Measurements from ENCODE around the gene SEC61G. TPM values are rescaled to one million over a fixed set of nuclear protein-coding genes. Genes with fewer than 3 reads are reported as not detected.

Gene SEC61G
- total RNA-seq, result 96.2 TPM
- long read RNA-seq, transcript SEC61G-201 (4 exons, 462 nt), result major isoform, 9 of 10 reads
- long read RNA-seq, partial matches to known transcripts, result 0 of 10 reads
- long read RNA-seq, other reads (novel, unspliced or antisense), result 0 of 10 reads

GRCh38 chr7:54758702-54759592, at the start of gene SEC61G:
Gene SEC61G, minus strand, starts transcription at chr7:54759211. Its CDS starts 1,623 bp downstream, at chr7:54757588.
- DNase-seq (ENCODE audit: low spot score), result peak; percentile 100

DNA sequence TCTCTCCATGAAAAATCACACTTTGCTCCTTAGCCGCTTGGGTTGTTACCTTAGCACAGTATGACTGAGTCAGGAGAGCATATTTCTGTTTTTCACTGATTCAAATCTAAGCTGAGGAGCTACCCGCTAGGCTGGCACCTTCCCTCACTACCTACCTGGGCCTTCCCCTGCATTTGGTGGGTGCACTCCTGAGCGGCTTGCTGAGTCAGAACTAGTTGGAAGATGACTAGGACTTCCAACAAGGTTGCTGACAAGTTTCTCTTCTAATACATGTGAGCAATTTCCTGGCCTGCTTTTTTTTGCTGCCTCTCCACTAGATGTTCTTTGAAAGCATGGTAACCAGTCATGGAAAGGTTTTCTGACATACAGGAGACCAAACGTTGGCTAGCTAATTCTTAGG, 43.8 kb upstream of the SEC61G start:
- no peak for DNase-seq (ENCODE audit: low spot score)

GRCh38 chr7:54802114-54802513, 43.1 kb upstream of the SEC61G start:
- DNase-seq (ENCODE audit: low spot score), result no peak

DNA sequence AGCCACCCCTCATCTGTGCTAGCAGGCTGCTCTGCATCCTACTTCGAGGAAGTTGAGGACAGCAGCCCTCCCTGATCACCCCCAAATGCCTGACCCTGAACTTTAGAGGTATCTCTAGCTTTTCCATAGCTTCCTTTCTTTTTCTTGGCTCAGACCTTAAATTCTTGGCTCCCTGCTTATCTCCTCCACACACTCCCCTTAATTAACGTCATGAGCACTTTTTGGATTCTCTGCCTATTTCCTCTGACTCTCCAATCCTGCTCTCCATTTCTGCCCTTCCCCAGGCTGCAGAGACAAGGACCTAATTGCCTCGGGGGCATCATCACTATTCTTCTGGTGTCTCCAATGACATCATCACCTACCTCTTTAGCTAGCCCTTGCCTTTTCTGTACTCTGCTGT, 40.8 kb upstream of the SEC61G start:
- no peak for DNase-seq (ENCODE audit: low spot score)

DNA sequence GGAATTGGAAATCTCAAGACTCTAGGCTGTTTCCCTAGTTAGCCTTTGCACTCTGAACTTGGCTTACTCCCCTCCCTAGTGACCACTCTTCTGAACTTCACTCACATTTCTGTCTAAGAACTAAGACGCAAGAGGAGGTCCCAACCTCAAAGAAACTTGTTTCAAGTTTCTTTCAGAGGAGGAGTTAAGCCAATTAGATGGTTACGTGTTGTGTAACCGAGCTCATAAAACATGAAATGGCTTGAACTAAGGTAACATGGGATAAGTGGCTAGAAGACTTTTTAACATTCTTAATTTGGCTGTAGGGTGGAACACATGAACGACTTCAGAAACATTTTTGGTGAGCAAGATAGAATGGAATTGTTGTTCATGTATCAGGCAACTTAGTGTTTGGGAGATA, 39.5 kb upstream of the SEC61G start:
- no peak for DNase-seq (ENCODE audit: low spot score)

DNA sequence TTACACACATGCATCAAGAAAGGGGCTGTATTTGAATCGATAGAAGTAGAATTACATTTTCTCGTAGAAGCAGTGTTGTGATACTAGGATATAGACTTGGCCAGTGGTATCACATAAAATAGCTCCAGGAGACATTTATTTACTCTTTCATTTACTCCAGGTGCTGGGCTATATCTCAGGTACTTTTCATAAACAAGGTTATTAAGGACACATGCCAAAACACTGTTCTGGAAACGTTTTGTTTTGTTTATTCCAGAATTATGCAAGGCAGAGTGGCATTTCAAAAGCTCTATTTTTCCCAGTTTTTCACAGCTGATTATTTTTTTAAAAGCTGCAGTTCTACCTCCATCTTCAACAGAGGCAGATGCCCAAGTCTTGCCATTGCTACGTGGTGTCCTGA, 37.8 kb upstream of the SEC61G start:
- DNase-seq (ENCODE audit: low spot score), result no peak

- DNase-seq (ENCODE audit: low spot score), result no peak
Measured at GRCh38 chr7:54796150-54796549, 37.1 kb upstream of the SEC61G start.

DNA sequence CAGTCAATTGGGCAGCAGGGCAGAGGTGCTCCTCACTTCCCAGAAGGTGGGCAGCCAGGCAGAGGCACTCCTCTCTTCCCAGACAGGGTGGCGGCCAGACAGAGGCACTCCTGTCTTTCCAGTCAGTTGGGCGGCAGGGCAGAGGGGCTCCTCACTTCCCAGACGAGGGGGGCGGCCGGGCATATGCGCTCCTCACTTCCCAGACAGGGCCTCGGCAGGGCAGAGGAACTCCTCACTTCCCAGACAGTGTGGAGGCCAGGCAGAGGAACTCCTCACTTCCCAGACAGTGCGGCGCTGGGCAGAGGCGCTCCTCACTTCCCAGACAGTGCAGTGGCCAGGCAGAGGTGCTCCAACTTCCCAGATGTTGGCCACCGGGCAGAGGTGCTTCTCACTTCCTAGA, 33.4 kb upstream of the SEC61G start:
- no peak for DNase-seq (ENCODE audit: low spot score)

DNA sequence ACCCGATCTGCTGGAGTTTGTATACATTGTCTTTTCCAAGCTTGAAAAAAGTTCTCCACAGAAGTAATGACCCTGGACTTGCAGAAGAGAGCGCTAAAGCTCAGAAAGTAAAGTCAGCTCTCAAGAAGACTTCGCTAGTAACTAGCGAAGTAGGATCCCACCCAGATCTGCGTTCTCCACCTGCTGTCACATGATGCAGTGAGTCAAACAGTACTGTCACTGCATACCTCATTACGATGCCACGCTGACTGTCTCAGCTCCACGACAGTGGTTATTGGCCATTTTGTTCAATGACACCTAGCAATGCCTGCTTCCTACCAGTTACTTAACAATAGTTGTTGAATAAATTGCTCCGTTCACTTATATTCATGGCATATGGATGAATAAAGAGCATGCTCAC, 29.7 kb upstream of the SEC61G start:
- DNase-seq (ENCODE audit: low spot score), result no peak

- no peak for DNase-seq (ENCODE audit: low spot score)
Measured at GRCh38 chr7:54785261-54785660, 26.2 kb upstream of the SEC61G start.

- DNase-seq (ENCODE audit: low spot score), result no peak
Measured at GRCh38 chr7:54783952-54784351, 24.9 kb upstream of the SEC61G start.

- DNase-seq (ENCODE audit: low spot score), result no peak
Measured at GRCh38 chr7:54782829-54783228, 23.8 kb upstream of the SEC61G start.

- DNase-seq (ENCODE audit: low spot score), result no peak
Measured at GRCh38 chr7:54782314-54782713, 23.3 kb upstream of the SEC61G start.

DNA sequence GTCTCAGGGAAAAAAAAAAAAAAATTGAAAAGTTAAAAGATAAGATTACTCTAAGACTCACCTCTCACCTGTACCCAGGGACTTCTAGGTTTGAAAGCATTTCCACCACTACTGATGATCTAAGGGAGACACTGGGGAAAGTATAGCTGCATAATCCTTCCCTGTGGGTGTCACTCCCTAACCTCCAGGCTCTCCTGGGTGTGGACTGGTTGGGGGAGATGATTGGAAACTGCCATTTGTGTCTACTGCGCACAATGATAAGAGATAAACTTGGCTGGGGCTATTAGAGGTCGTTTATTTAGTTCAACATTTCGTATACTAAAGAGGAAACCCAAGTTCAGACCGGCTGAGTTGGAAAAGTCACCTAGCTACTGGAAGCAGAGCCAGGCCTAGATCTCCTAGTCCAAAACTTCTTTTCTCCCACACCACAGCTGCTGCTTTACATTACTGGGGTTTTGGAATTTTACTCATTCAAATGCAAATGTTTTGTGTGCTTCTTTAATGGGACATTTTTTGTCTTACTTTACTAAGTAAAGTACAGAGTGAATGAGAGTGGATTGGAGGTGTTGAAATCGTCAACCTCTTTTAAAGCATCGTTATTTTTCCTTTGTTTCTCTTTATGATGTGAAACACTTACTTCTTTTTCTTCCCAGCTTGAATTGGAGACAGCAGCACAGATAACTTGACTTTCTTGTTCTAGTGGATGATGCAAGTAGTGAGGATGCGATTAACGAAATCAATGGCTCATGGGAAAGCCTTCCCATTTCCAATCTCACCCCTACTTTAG, 22.3 kb upstream of the SEC61G start:
- DNase-seq (ENCODE audit: low spot score), result no peak

DNA sequence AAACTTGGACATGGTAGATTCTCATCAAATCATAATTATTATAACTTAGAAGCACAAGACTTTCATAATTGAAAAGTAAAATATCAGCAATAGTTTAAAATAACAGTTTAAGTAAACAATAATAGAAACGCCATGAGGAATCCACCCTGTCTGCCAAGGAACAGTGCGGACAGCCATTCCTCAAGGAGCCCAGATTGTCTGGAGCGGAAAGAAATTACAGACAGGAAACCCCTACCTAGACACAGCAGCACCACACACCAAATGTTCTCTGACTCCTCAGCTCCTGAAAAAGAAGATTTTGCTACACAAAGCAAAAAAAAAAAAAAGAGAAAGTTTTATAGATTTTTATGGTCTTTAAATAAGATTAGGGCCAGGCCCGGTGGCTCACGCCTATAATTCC, 21.5 kb upstream of the SEC61G start:
- no peak for DNase-seq (ENCODE audit: low spot score)

DNA sequence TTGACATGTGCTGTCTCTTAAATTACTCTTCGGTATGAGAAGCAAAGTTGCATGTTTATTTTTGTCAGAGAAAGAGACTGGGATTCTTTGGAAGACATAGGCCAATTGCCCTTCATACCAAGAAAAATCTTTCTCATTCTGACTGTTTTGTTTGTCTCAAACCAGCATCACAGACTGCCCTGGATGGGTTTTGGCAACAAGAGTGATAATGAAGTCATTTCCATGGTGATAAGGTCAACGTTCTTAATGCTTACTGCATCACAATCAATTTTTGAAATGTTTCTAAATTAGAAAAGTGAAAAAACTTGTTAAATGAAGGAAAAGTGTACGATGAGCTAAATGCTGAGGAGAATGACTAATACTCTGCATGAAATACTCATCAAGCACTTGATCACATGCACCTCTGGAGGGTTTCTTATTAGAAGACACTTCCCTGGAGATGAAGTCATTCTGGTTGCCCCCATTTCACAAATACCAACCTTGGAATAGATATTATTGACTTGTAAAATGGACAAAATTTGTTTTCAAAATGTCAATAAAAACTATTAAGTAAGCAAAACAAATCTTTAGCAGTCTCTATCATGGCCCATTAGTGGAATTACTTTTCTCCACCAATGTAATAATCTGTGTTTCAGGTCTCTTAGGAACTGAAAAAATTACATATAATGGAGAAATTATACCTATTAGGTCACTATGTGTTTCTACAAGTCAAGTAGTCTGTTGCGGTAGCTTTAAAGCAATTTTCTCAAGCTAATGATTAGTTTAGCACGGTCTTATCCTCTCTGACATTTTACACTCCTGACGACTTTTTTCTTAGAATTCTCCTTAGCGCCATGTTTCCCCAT, 19.9 kb upstream of the SEC61G start:
- no peak for DNase-seq (ENCODE audit: low spot score)

GRCh38 chr7:54778166-54778565, 19.2 kb upstream of the SEC61G start:
- DNase-seq (ENCODE audit: low spot score), result no peak

DNA sequence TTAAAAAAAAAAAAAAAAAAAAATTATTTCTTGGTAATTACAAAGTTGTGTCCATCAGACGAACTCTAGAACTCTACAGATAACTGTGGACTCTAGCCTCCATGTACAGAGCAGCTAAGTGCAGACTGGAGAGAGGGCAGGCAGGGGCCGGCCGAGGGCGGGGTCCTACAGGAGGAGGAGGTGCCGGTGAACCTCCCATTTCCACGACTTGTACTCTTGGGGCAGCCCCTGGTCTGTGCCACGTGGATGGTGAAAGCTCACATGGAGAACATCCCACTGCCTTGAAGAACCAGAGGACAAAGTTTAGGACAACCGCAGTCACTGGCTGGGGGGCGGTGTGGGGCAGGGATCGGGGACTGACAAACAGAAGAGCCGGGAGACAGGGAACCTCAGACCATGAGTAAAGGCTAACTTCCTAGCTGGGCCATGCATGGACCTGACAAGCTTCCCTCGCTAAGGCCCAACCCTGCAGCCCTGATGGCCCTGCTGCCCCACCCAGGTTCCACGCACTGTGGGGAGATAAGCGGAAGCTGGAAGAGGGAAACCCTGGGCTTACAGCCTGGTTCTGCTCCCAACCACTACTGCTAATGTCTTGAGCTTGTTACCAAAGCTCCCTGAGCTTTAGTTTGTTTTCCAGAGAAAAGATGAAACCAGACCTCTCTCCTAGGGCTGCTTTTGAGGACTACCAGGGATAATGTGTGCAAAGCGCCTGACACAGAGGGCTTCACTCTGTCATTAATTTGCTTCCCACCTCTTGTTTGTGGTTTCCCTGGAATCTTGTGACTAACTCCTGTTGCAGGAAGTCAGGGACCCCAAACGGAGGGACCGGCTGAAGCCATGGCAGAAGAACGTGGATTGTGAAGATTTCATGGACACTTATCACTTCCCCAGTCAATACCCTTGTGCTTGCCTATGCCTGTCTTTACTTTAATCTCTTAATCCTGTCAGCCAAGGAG, 16.1 kb upstream of the SEC61G start:
- DNase-seq (ENCODE audit: low spot score), result no peak

DNA sequence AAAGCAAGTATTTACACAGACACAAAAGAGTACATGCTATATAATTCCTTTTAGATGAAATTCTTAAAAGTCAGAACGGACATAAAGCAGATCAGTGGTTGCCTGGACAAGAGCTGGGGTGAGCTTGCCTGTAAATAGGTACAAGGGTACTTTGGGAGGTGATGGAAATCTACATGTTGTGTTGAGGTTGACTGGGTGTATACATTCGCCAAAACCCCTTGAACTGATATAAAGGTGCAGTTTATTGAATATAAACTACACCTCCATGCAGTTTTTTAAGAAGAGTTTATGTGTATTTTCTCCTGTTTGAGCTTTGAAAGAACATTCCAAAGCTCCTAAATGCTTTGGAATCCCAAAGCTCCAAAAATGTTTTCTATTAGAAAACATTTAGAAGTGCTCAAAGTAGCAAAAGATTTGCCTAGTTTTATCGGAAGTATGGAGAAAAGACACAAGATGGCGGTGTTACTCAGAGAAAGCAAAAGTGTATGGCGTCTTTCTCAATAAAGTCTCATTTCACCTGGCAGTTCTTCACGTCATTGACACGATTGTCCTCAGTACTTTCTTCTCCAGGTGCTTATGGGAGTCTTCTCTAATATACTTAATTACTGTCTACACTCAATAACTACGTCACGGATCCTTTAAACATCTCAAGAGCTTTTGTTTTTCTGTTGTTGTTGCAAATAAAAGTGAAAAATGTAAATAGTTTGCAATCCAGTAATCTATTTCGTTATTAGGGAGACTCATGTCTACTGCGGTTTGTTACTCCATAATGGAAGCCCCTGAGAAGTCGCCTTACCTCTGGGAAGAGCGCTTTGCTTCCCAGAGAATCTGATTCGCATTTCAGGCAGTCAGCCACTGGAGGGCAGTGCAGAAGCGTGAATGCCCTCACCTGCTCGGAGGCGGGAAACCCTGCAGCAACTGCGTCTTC, 14.7 kb upstream of the SEC61G start:
- no peak for DNase-seq (ENCODE audit: low spot score)

Data from mesenteric fat pad (tissue), 1 donor.